WTC11 (cell line): ENCODE measurements around the gene FUT8. TPM values are rescaled to one million over a fixed set of nuclear protein-coding genes. Genes with fewer than 3 reads are reported as not detected.

Experiments used
- ATF1 ChIP-seq: sonication (generic); formaldehyde crosslinking; IDR thresholded peaks from 2 replicates; pipeline ENCODE4 v1.8.1; 2023; ENCODE audit warnings: mild to moderate bottlenecking, moderate library complexity, missing genetic modification reagents
- ESRRA ChIP-seq: sonication (generic); formaldehyde crosslinking; IDR thresholded peaks from 2 replicates; pipeline ENCODE4 v1.8.1; 2022; ENCODE audit warnings: mild to moderate bottlenecking, missing genetic modification reagents, borderline replicate concordance
- FOXJ3 ChIP-seq: sonication (generic); formaldehyde crosslinking; IDR thresholded peaks from 2 replicates; pipeline ENCODE4 v1.9.0; 2021; ENCODE audit warnings: missing genetic modification reagents, mild to moderate bottlenecking, borderline replicate concordance
- HMGXB4 ChIP-seq: sonication (generic); formaldehyde crosslinking; IDR thresholded peaks from 2 replicates; pipeline ENCODE4 v1.8.1; 2023; ENCODE audit warnings: mild to moderate bottlenecking, moderate library complexity, missing genetic modification reagents
- JUN ChIP-seq: sonication (generic); formaldehyde crosslinking; IDR thresholded peaks from 2 replicates; pipeline ENCODE4 v1.8.0; 2023; ENCODE audit warnings: mild to moderate bottlenecking, missing genetic modification reagents
- PRDM15 ChIP-seq: sonication (generic); formaldehyde crosslinking; IDR thresholded peaks from 2 replicates; pipeline ENCODE4 v1.8.0; 2022; ENCODE audit warnings: missing genetic modification reagents
- RORB ChIP-seq: fragments of 250-450 bp; sonication (Bioruptor Pico); IDR thresholded peaks from 2 replicates; pipeline ENCODE4 v1.9.0; 2021; ENCODE audit warnings: mild to moderate bottlenecking
- ZNF396 ChIP-seq: fragments of 250-450 bp; sonication (Bioruptor Pico); IDR thresholded peaks from 2 replicates; pipeline ENCODE4 v1.8.0; 2021; ENCODE audit warnings: mild to moderate bottlenecking, moderate library complexity, borderline replicate concordance
- ZNF512 ChIP-seq: sonication (generic); formaldehyde crosslinking; IDR thresholded peaks from 2 replicates; pipeline ENCODE4 v1.8.1; 2022; ENCODE audit warnings: missing genetic modification reagents, borderline replicate concordance
- total RNA-seq: library from RNA; stranded (reverse); gene quantifications from 3 replicates; pipeline ENCODE4 v1.2.3, GENCODE V29; 2021
- TF ChIP-seq, protein P1 (sequence below): fragments of 250-450 bp; sonication (Bioruptor Pico); IDR thresholded peaks from 2 replicates; pipeline ENCODE4 v1.9.0; 2021; ENCODE audit warnings: mild to moderate bottlenecking, borderline replicate concordance
- TF ChIP-seq, protein P2 (sequence below): fragments of 200-600 bp; IDR thresholded peaks from 2 replicates; pipeline ENCODE4 v1.8.0; 2022; ENCODE audit warnings: antibody characterized with exemption
- TF ChIP-seq, protein P3 (sequence below): sonication (generic); formaldehyde crosslinking; IDR thresholded peaks from 2 replicates; pipeline ENCODE4 v1.8.0; 2023; ENCODE audit warnings: missing genetic modification reagents, mild to moderate bottlenecking, borderline replicate concordance

FUT8 gene
- total RNA-seq, 1 experiment from 2014 or later = 37.9 TPM

GRCh38 chr14:65628664-65629063 lies 216.1 kb downstream of the FUT8 start (continued):
- TF ChIP-seq, protein P1, sequence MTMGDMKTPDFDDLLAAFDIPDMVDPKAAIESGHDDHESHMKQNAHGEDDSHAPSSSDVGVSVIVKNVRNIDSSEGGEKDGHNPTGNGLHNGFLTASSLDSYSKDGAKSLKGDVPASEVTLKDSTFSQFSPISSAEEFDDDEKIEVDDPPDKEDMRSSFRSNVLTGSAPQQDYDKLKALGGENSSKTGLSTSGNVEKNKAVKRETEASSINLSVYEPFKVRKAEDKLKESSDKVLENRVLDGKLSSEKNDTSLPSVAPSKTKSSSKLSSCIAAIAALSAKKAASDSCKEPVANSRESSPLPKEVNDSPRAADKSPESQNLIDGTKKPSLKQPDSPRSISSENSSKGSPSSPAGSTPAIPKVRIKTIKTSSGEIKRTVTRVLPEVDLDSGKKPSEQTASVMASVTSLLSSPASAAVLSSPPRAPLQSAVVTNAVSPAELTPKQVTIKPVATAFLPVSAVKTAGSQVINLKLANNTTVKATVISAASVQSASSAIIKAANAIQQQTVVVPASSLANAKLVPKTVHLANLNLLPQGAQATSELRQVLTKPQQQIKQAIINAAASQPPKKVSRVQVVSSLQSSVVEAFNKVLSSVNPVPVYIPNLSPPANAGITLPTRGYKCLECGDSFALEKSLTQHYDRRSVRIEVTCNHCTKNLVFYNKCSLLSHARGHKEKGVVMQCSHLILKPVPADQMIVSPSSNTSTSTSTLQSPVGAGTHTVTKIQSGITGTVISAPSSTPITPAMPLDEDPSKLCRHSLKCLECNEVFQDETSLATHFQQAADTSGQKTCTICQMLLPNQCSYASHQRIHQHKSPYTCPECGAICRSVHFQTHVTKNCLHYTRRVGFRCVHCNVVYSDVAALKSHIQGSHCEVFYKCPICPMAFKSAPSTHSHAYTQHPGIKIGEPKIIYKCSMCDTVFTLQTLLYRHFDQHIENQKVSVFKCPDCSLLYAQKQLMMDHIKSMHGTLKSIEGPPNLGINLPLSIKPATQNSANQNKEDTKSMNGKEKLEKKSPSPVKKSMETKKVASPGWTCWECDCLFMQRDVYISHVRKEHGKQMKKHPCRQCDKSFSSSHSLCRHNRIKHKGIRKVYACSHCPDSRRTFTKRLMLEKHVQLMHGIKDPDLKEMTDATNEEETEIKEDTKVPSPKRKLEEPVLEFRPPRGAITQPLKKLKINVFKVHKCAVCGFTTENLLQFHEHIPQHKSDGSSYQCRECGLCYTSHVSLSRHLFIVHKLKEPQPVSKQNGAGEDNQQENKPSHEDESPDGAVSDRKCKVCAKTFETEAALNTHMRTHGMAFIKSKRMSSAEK (CRISPR knock-in tag) = no peak
- TF ChIP-seq HMGXB4 (no peak), ATF1 (CRISPR knock-in tag) (no peak), ZNF396 (CRISPR knock-in tag) (no peak), PRDM15 (no peak), FOXJ3 (CRISPR knock-in tag) (no peak), ESRRA (CRISPR knock-in tag) (no peak), JUN (no peak), RORB (CRISPR knock-in tag) (no peak), ZNF512 (CRISPR knock-in tag) (no peak)
- TF ChIP-seq, protein P2, sequence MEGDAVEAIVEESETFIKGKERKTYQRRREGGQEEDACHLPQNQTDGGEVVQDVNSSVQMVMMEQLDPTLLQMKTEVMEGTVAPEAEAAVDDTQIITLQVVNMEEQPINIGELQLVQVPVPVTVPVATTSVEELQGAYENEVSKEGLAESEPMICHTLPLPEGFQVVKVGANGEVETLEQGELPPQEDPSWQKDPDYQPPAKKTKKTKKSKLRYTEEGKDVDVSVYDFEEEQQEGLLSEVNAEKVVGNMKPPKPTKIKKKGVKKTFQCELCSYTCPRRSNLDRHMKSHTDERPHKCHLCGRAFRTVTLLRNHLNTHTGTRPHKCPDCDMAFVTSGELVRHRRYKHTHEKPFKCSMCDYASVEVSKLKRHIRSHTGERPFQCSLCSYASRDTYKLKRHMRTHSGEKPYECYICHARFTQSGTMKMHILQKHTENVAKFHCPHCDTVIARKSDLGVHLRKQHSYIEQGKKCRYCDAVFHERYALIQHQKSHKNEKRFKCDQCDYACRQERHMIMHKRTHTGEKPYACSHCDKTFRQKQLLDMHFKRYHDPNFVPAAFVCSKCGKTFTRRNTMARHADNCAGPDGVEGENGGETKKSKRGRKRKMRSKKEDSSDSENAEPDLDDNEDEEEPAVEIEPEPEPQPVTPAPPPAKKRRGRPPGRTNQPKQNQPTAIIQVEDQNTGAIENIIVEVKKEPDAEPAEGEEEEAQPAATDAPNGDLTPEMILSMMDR = no peak
- TF ChIP-seq, protein P3, sequence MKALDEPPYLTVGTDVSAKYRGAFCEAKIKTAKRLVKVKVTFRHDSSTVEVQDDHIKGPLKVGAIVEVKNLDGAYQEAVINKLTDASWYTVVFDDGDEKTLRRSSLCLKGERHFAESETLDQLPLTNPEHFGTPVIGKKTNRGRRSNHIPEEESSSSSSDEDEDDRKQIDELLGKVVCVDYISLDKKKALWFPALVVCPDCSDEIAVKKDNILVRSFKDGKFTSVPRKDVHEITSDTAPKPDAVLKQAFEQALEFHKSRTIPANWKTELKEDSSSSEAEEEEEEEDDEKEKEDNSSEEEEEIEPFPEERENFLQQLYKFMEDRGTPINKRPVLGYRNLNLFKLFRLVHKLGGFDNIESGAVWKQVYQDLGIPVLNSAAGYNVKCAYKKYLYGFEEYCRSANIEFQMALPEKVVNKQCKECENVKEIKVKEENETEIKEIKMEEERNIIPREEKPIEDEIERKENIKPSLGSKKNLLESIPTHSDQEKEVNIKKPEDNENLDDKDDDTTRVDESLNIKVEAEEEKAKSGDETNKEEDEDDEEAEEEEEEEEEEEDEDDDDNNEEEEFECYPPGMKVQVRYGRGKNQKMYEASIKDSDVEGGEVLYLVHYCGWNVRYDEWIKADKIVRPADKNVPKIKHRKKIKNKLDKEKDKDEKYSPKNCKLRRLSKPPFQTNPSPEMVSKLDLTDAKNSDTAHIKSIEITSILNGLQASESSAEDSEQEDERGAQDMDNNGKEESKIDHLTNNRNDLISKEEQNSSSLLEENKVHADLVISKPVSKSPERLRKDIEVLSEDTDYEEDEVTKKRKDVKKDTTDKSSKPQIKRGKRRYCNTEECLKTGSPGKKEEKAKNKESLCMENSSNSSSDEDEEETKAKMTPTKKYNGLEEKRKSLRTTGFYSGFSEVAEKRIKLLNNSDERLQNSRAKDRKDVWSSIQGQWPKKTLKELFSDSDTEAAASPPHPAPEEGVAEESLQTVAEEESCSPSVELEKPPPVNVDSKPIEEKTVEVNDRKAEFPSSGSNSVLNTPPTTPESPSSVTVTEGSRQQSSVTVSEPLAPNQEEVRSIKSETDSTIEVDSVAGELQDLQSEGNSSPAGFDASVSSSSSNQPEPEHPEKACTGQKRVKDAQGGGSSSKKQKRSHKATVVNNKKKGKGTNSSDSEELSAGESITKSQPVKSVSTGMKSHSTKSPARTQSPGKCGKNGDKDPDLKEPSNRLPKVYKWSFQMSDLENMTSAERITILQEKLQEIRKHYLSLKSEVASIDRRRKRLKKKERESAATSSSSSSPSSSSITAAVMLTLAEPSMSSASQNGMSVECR (CRISPR knock-in tag) = no peak
- TF ChIP-seq, all 79 proteins: peak for 0
